WI38 (cell line): ENCODE data around the gene TRMT2A.

ENCODE experiments used
- H3K4me3 ChIP-seq: 2 replicates; pipeline ENCODE4 v1.5.1; 2011; ENCODE audit warnings: low read depth, mild to moderate bottlenecking, control low read depth, low read length
- CTCF ChIP-seq: IDR thresholded peaks from 2 replicates; pipeline ENCODE4 v1.5.1; 2012; ENCODE audit warnings: low read depth, mild to moderate bottlenecking, control low read depth, low read length

TRMT2A gene

GRCh38 chr22:20066617-20067383 is 50.2 kb downstream of the TRMT2A start:
- H3K4me3 ChIP-seq, result no peak overlapping the region
- TF ChIP-seq CTCF, result no peak

GRCh38 chr22:20065896-20066616 is 51.0 kb downstream of the TRMT2A start:
- no peak overlapping the region for H3K4me3 ChIP-seq
- TF ChIP-seq CTCF, result no peak

- TF ChIP-seq CTCF, result no peak
- no peak overlapping the region for H3K4me3 ChIP-seq
Observed at GRCh38 chr22:20064545-20065262, 52.3 kb downstream of the TRMT2A start.

GRCh38 chr22:20064140-20064480 is 52.9 kb downstream of the TRMT2A start:
- H3K4me3 ChIP-seq, result no peak overlapping the region
- no peak for TF ChIP-seq CTCF

GRCh38 chr22:20063271-20064139 is 53.5 kb downstream of the TRMT2A start:
- no peak overlapping the region for H3K4me3 ChIP-seq
- TF ChIP-seq CTCF, result no peak

- TF ChIP-seq CTCF, result no peak
- H3K4me3 ChIP-seq, result no peak overlapping the region
Observed at GRCh38 chr22:20062766-20063083, 54.3 kb downstream of the TRMT2A start.
